Endometrium (tissue), 2 donors: ENCODE results near the gene PCDHB11.
"Not testable (repeated sequence)": the region's sequence is repeated elsewhere in the genome, so short reads cannot be mapped to it uniquely, and the experiment has no call there.

Source experiments
- FAIRE-seq: peaks from 2 replicates; lab custom pipeline; 2012; peaks lifted over from hg19 to GRCh38; lab: Jason Lieb, UNC
- donor health status: control.
- donor health status: control.

PCDHB11 gene

DNA sequence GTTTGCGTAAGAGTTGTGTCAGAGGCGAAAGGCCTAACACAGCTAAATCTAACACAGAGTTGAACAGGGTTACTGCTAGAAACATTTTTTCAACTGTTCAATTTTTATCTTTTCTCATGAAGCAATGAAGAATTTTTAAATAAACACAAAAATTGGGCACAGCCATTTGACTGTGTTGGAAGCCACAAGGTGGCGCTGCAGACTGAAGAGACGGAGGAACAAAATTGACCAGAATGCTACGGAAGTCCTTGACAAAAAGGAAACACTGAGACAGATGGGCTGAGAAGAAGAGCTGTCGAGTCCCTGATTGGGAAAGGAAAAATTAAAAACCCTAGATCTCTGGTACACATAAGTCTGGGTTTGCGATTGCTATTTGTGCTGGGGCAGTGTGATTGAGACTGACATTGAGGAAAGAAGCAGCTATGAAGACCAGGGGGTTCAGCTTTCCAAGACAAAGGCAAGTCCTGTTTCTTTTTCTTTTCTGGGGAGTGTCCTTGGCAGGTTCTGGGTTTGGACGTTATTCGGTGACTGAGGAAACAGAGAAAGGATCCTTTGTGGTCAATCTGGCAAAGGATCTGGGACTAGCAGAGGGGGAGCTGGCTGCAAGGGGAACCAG, 12.4 kb upstream of the PCDHB11 start, which contains the start of gene PCDHB9:
PCDHB9 (plus strand) TSS at position 265 of the 616 bp plus-strand sequence; CDS start at position 423, 158 bp downstream.
- no peak for FAIRE-seq

- not testable (repeated sequence) for FAIRE-seq
These were observed 10.7 kb upstream of the PCDHB11 start for GRCh38 chr5:141188682-141189081.

- FAIRE-seq = not testable (repeated sequence)
These were observed 10.3 kb upstream of the PCDHB11 start for GRCh38 chr5:141189131-141189530.

DNA sequence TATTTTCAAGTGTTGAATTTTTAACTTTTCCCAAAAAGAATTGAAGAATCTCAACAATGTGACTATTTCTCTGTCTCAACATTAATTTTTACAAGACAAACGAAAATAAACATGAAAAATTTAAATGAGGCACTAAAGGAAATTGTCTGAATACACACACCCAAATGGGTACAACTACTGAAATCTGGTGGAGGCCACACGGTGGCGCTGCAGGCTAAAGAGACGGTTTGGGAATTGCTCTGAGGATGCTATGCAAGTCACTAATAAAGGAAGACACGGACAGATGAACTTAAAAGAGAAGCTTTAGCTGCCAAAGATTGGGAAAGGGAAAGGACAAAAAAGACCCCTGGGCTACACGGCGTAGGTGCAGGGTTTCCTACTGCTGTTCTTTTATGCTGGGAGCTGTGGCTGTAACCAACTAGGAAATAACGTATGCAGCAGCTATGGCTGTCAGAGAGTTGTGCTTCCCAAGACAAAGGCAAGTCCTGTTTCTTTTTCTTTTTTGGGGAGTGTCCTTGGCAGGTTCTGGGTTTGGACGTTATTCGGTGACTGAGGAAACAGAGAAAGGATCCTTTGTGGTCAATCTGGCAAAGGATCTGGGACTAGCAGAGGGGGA, 7.2 kb upstream of the PCDHB11 start, which contains the start of gene PCDHB10:
PCDHB10 (plus strand) TSS at position 244 of the 616 bp plus-strand sequence; CDS start at position 444, 200 bp downstream.
- FAIRE-seq = no peak

- FAIRE-seq = not testable (repeated sequence)
These were observed 5.1 kb upstream of the PCDHB11 start for GRCh38 chr5:141194332-141194731.

DNA sequence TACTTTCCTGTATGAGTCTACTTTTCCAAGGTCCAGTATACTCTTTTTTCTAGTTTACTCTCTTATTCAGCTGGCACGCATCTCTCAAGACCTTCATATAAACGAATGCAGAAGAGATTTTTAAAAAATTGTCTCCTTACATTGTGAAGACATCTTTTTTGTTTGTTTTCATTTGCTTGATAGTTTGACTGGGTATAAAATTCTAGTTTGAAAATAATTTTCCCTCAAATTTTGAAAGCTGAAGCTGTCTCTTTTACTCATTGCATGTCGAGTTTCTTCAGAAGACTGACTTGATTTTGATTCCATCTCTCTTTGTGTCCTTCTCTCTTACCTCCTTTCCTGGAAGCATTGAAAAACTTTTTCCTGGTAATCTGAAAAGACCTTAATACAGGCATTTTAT, 3.1 kb upstream of the PCDHB11 start:
- FAIRE-seq = no peak

DNA sequence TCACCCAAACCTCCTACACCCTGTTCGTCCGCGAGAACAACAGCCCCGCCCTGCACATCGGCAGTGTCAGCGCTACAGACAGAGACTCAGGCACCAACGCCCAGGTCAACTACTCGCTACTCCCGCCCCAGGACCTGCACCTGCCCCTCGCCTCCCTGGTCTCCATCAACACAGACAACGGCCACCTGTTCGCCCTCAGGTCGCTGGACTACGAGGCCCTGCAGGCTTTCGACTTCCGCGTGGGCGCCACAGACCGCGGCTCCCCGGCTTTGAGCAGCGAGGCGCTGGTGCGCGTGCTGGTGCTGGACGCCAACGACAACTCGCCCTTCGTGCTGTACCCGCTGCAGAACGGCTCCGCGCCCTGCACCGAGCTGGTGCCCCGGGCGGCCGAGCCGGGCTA, 1.7 kb downstream of the PCDHB11 start:
- not testable (repeated sequence) for FAIRE-seq

GRCh38 chr5:141201646-141202045, 2.2 kb downstream of the PCDHB11 start:
- not testable (repeated sequence) for FAIRE-seq

DNA sequence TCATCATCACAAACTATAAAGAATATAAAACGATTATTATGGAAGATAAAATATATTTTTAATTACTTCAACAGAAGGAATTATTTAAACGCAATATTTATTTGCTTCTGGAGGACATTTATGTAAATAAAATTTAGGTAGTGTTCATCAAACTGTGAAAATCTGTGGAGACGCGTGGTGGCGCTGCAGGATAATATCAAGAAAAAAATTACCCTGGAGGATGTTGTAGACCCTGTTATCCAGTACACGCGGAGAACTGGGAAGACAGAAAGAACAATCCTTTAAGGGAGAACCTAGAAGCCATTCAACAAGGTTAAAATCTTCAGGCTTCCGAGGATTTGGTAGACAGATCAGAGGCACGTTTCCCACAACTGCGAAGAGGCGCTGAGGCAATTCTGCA, 9.1 kb downstream of the PCDHB11 start, which contains the start of gene PCDHB12:
PCDHB12 (plus strand) TSS at position 242 of the 400 bp plus-strand sequence. CDS start 189 bp downstream, outside the sequence.
- no peak for FAIRE-seq

- FAIRE-seq = not testable (repeated sequence)
These were observed 10.9 kb downstream of the PCDHB11 start for GRCh38 chr5:141210281-141210680.

DNA sequence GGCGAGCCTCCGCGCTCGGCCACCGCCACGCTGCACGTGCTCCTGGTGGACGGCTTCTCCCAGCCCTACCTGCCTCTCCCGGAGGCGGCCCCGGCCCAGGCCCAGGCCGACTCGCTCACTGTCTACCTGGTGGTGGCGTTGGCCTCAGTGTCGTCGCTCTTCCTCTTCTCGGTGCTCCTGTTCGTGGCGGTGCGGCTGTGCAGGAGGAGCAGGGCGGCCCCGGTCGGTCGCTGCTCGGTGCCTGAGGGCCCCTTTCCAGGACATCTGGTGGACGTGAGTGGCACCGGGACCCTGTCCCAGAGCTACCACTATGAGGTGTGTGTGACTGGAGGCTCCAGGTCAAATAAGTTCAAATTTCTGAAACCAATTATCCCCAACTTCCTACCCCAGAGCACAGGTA, 11.4 kb downstream of the PCDHB11 start:
- FAIRE-seq = not testable (repeated sequence)

DNA sequence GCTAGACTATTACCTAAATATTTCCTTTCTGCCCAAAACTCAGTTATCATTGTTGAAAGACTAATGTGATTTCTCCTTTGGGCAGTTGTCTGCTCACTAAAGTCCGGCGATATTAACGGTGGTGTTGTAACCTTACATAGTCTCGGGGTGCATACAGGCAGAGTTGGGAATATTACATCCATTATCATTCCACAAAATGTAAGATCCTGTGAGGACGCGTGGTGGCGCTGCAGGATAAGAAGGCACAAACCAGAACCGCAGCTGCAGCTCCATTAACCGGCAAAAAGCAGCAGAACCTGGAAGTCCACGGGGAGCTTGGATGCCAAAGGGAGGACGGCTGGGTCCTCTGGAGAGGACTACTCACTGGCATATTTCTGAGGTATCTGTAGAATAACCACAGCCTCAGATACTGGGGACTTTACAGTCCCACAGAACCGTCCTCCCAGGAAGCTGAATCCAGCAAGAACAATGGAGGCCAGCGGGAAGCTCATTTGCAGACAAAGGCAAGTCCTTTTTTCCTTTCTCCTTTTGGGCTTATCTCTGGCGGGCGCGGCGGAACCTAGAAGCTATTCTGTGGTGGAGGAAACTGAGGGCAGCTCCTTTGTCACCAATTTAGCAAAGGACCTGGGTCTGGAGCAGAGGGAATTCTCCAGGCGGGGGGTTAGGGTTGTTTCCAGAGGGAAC, 14.4 kb downstream of the PCDHB11 start, which contains the start of gene PCDHB13:
PCDHB13 (plus strand) TSS at position 264 of the 684 bp plus-strand sequence; CDS start at position 469, 205 bp downstream.
- not testable (repeated sequence) for FAIRE-seq

- not testable (repeated sequence) for FAIRE-seq
These were observed 15.2 kb downstream of the PCDHB11 start for GRCh38 chr5:141214583-141214982.

DNA sequence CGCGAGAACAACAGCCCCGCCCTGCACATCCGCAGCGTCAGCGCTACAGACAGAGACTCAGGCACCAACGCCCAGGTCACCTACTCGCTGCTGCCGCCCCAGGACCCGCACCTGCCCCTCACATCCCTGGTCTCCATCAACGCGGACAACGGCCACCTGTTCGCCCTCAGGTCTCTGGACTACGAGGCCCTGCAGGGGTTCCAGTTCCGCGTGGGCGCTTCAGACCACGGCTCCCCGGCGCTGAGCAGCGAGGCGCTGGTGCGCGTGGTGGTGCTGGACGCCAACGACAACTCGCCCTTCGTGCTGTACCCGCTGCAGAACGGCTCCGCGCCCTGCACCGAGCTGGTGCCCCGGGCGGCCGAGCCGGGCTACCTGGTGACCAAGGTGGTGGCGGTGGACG, 16.1 kb downstream of the PCDHB11 start:
- not testable (repeated sequence) for FAIRE-seq

GRCh38 chr5:141216035-141216434, 16.6 kb downstream of the PCDHB11 start:
- not testable (repeated sequence) for FAIRE-seq

DNA sequence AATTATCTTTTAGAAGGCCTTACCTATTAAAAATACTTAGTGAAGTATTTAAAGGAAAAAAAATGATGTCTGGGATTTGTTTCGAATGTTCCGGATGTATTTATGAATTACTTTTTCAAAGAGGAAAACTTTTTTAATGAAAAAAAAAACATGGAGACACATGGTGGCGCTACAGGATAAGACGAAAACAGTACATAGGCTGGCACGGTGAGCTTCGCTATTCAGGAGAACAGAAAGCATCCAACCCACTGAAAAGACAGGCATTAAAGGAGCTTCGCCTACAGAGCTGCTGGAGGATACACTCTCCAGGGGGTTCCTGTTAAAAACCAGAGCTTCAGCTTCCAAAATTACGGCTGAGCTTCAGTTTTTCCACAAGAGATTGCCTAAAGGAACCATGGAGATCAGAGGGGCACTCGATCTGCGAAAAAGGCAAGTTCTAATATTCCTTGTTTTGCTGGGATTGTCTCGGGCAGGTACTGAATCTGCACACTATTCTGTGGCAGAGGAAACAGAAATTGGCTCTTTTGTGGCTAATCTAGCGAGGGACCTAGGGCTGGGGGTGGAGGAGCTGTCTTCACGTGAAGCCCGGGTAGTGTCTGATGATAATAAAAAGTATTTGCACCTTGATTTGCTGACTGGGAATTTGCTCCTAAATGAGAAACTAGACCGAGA, 23.8 kb downstream of the PCDHB11 start, which contains the start of gene PCDHB14:
PCDHB14 (plus strand) TSS at position 232 of the 672 bp plus-strand sequence; CDS start at position 395, 163 bp downstream.
- no peak for FAIRE-seq

DNA sequence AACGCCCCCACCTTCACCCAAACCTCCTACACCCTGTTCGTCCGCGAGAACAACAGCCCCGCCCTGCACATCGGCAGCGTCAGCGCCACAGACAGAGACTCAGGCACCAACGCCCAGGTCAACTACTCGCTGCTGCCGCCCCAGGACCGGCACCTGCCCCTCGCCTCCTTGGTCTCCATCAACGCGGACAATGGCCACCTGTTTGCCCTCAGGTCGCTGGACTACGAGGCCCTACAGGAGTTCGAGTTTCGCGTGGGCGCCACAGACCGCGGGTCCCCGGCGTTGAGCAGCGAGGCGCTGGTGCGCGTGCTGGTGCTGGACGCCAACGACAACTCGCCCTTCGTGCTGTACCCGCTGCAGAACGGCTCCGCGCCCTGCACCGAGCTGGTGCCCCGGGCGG, 25.4 kb downstream of the PCDHB11 start:
- not testable (repeated sequence) for FAIRE-seq

DNA sequence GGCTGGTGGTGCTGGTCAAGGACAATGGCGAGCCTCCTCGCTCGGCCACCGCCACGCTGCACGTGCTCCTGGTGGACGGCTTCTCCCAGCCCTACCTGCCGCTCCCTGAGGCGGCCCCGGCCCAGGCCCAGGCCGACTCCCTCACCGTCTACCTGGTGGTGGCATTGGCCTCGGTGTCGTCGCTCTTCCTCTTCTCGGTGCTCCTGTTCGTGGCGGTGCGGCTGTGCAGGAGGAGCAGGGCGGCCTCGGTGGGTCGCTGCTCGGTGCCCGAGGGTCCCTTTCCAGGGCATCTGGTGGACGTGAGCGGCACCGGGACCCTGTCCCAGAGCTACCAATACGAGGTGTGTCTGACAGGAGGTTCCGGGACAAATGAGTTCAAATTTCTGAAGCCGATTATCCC, 26.0 kb downstream of the PCDHB11 start:
- FAIRE-seq = not testable (repeated sequence)

DNA sequence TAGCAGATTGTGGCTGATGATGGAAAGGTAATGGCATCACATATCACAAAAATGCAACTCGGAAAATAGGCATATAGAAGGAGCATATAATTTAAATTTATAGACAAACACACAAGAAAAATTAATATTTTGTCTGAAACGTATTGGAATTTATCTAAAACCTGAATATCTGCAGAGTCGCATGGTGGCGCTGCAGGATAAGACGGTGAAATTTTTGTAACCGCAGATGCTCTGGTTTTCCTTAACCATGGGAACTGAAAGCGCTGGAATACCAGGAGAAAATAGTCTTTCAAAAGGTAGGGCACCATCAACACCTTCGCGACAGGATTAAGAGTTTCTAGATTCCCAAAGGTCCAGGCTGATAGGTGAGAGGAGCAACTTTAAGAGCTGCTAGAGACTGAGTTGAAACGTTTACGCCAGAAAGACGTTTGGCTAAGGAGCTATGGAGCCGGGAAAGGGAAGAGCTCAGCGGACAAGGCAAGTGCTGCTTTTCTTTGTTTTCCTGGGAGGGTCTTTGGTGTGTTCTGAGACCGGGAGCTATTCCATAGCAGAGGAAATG, 34.8 kb downstream of the PCDHB11 start:
- no peak for FAIRE-seq

- FAIRE-seq = not testable (repeated sequence)
These were observed 36.5 kb downstream of the PCDHB11 start for GRCh38 chr5:141235922-141236321.

DNA sequence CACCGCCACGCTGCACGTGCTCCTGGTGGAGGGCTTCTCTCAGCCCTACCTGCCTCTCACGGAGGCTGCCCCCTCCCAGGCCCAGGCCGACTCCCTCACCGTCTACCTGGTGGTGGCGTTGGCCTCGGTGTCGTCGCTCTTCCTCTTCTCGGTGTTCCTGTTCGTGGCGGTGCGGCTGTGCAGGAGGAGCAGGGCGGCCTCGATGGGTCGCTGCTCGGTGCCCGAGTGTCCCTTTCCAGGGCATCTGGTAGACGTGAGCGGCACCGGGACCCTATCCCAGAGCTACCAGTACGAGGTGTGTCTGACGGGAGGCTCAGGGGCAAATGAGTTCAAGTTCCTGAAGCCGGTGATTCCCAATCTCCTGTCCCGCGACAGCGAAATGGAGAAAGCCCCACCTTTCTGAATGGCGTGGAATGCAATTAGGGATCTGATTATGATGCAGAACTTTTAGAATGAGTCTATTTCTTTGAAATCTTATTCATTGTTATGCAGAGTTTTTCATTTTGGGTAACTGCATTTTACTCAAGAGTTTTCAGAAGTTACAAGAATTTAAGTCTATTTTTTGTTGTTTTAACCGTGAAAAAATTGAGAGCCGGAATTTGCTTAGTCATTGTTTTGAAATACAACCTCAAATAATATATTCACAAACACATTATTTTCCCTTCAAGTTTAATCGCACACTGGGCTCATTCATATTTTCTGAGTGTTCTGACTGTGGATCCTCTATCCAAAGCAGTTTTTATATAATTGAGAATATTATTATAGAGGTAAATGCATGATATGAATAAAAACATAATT, 37.3 kb downstream of the PCDHB11 start:
- no peak for FAIRE-seq
